Measurements from ENCODE around the gene RHOBTB1.
"Not testable (repeated sequence)": the region's sequence is repeated elsewhere in the genome, so short reads cannot be mapped to it uniquely, and the experiment has no call there.

RHOBTB1 gene

GRCh38 chr10:60868946-60869345, 75.0 kb downstream of the RHOBTB1 start:
- no peak for DNase-seq (ENCODE audit: low read depth)

- no peak for DNase-seq (ENCODE audit: low read depth)
These were observed 78.7 kb downstream of the RHOBTB1 start for GRCh38 chr10:60865198-60865783.

GRCh38 chr10:60863796-60864195, 80.2 kb downstream of the RHOBTB1 start:
- no peak for DNase-seq (ENCODE audit: low read depth)

GRCh38 chr10:60862517-60862916, 81.5 kb downstream of the RHOBTB1 start:
- DNase-seq (ENCODE audit: low read depth): no peak

GRCh38 chr10:60856405-60856804, 87.6 kb downstream of the RHOBTB1 start:
- DNase-seq (ENCODE audit: low read depth): no peak

GRCh38 chr10:60853637-60854036, 90.3 kb downstream of the RHOBTB1 start:
- no peak for DNase-seq (ENCODE audit: low read depth)

- no peak for DNase-seq (ENCODE audit: low read depth)
These were observed 90.9 kb downstream of the RHOBTB1 start for GRCh38 chr10:60853107-60853506.

GRCh38 chr10:60849740-60850139, 94.2 kb downstream of the RHOBTB1 start:
- DNase-seq (ENCODE audit: low read depth): no peak

- peak; percentile 24 for DNase-seq (ENCODE audit: low read depth)
These were observed 94.8 kb downstream of the RHOBTB1 start for GRCh38 chr10:60849217-60849616.

GRCh38 chr10:60848680-60849079, 95.3 kb downstream of the RHOBTB1 start:
- no peak for DNase-seq (ENCODE audit: low read depth)

GRCh38 chr10:60848126-60848525, 95.9 kb downstream of the RHOBTB1 start:
- DNase-seq (ENCODE audit: low read depth): peak; percentile 75

- peak; percentile 73 for DNase-seq (ENCODE audit: low read depth)
These were observed 97.8 kb downstream of the RHOBTB1 start for GRCh38 chr10:60846173-60846572.

GRCh38 chr10:60845038-60845437, 98.9 kb downstream of the RHOBTB1 start:
- DNase-seq (ENCODE audit: low read depth): no peak

GRCh38 chr10:60842694-60843093, 101.3 kb downstream of the RHOBTB1 start:
- no peak for DNase-seq (ENCODE audit: low read depth)

- DNase-seq (ENCODE audit: low read depth): not testable (repeated sequence)
These were observed 102.8 kb downstream of the RHOBTB1 start for GRCh38 chr10:60841227-60841626.

GRCh38 chr10:60835049-60835448, 108.9 kb downstream of the RHOBTB1 start:
- no peak for DNase-seq (ENCODE audit: low read depth)

GRCh38 chr10:60834401-60834800, 109.6 kb downstream of the RHOBTB1 start:
- DNase-seq (ENCODE audit: low read depth): no peak

GRCh38 chr10:60832136-60832535, 111.8 kb downstream of the RHOBTB1 start:
- DNase-seq (ENCODE audit: low read depth): not testable (repeated sequence)

GRCh38 chr10:60828489-60828852, 115.5 kb downstream of the RHOBTB1 start:
- peak; percentile 39 for DNase-seq (ENCODE audit: low read depth)

GRCh38 chr10:60827791-60828488, 116.0 kb downstream of the RHOBTB1 start:
- DNase-seq (ENCODE audit: low read depth): peak; percentile 89

GRCh38 chr10:60825520-60825919, 118.5 kb downstream of the RHOBTB1 start:
- no peak for DNase-seq (ENCODE audit: low read depth)

- DNase-seq (ENCODE audit: low read depth): no peak
These were observed 120.7 kb downstream of the RHOBTB1 start for GRCh38 chr10:60823324-60823723.

GRCh38 chr10:60822809-60823208, 121.2 kb downstream of the RHOBTB1 start:
- no peak for DNase-seq (ENCODE audit: low read depth)

- DNase-seq (ENCODE audit: low read depth): peak; percentile 50
These were observed 122.3 kb downstream of the RHOBTB1 start for GRCh38 chr10:60821656-60822055.
